HG02642 (cell line): Measurements from ENCODE around the gene PCBD1.

Source experiments
- ATAC-seq: cut with Tn5 transposase; IDR thresholded peaks from one replicate; pipeline ENCODE4 v1.9.1; 2021; ENCODE audit warnings: mild to moderate bottlenecking; ENCODE audit not compliant: unreplicated experiment, poor library complexity

Gene PCBD1

DNA sequence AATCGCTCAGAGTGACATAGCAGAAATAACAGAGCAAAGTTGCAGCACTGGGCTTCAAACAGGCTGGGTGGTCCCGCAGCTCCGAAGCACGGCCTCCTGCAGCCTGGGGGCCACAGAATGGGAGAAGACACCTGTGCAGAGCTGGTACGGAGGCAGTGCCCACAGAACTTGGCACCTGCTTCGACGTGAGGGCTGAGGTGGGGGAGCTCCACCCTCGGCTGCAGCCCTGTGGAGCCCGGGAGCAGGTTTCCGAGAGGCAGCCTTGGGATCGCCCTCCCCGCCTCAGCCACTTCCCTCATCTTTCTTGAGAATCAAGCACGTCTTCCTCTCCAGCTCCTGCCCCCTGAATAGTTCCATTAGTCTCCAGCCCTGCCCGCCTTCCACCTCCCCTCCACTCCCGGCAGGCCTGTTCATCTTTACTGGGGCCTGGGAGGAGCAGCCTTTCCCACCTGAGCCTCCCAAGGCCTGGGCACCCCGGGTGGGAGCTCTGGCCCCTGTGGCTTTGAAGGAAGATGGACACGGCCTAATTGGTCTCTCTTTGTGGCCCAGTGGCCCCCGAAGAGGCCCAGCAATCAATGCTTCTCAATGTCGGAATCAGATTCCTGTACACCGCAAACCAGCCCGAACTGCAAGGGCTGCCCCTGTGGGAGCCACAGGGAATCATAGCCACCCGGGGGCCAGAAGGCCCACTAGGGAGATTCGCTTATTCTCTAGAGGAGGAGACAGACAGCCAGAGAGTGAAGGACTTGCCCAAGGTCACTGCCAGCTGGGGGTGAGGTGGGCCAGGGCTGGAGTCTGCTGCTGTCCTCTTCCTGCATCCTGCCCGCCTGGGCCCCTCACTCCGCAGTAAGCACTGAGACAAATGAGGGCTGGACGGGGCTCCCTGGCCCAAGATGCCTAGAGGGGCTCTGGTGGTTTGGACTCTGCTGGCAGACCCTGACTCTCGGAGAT lies 17.0 kb upstream of the PCBD1 start:
- ATAC-seq: no peak

DNA sequence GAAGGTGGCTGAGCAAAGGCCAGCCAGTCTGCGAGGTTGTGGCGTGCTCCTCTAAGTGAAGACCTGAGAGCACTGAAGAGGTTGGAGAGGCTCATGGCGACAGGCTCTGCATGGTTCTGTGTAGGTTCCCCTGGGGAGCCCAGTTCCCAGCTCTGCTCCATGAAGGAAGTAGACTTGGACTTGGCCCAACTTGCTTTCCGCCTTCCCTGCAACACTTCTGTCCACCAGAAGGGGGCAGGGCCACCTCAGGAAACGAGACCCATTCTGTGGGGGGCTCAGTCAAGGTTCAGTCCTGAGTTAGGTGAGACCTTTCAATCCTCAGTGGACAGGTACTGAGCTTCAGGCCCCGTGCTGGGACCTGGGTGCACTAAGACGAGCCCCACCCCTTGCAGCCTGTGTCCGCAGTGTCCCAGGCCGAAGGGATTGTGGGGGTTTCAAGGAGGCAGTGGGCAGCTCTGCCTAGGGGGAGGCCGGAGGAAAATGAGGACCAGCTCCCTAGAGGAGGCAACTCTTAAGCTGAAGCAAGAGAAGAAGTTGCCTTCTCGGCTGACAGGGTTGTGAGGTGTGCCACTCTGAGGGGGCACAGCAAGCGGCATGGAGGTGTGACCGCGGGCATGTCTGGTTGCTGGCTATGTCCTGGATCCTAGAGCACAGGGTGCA lies 15.0 kb upstream of the PCBD1 start:
- ATAC-seq: no peak

DNA sequence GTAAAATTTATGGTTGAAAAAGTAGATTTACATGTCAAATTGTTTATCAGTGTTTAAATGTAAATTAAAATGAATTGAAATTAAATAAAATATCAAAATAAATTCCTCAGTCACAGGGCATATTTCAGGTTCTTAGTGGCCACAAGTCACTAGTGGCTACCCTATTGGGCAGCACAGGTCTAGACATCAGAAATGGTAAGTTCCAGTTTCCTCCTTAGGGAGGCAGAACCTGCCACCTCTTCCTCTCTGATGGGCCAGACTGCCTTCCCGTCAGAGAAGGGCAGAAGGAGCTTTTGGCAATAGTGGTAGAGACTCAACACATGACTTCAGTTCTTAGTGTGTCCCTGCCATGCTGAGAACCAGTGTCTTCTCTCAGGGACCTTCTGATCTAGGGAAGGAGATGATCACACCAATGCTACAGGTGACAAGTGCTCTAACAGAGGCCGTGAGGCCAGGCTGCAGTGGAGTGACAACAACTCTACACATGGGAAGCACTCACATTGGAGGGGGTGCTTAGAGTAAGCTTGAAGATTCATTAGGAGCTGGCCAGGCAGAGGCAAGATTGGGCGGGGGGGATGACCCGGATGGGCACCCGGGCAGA lies 14.4 kb upstream of the PCBD1 start:
- ATAC-seq: no peak

DNA sequence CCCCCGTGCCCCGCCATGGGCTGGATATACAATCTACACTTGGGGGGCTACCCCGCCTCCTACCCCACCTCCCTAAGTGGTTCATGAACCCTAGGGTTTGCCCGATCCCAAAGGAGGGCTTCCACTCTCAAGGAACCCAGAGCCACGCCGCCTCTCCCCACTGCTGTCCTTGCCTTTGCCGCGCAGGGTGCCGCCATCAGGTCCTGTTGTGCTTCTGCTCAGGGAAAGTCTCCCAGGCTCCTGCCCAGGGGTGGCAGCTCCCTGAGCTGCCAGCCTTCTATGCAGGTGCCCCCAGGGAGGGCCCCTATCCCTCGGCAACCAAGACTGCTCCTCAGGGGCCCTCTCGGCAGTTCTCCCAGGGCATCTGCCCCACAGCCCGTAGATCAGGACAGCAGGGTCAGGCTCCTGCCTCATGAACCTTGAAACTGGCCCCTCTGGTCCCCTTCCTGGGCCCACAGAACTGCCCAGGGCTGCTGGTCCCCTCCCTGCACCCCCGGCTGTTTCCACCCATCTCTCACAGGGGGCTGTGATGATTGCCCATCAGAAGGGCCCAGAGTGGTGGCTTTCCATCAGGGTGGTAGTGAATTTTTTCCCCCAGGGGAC lies 13.0 kb upstream of the PCBD1 start:
- ATAC-seq: no peak

DNA sequence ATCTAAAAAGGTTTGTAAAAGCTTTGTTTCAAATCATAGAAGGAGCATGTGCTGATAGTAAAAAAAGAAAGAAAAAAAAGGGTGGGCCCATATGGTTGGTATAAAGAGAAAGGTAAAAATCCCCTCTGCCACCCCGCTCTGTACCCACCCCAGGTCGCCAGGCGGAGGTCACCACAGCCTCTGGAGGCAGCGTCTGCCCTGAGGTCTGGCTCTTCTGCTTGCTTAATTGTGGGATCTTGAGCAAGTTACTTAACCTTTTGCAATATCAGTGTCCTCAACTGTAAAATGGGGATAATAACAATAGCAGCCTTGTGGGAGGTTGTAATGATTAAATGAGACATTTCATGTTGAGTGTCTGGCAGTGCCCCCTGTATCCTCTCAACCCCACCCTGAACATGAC lies 10.7 kb upstream of the PCBD1 start:
- ATAC-seq: no peak

DNA sequence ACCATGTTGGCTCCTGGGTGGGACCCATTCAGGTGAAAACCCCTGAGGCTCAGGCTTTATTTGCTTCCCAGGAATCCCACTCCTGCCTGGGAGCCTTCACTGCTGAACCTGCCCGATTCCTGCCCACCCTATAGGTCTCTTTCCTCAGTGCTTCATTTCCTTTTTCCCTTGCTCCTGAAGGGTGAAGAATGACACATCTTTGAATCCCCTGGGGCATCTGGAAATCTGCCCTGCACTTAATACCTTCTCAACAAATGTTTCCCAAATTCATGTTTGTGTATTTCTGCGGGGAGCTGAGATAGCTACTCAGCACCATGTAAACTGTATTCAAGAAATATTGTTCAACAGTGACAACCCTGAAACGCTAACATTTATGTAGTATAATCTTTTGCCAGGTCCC lies 10.3 kb upstream of the PCBD1 start:
- ATAC-seq: no peak

DNA sequence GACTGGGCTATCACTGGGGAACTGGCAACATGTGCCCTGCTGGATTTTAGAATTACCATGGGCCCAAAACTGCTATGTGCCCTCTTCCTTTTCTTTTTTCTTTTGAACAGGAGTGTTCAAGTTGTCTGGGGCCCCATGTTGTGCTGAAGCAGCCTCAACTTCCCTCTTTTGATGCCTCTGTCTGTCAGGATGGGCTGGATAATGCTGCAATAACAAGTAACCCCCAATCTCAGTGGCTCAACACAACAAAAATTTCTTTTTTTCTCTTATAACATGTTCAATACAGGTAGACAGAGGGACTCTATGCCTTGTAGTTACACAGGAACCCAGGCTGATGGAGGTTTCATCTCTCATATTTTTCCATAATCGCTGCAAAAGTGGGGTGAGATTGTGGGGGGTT lies 8.2 kb upstream of the PCBD1 start:
- ATAC-seq: no peak

DNA sequence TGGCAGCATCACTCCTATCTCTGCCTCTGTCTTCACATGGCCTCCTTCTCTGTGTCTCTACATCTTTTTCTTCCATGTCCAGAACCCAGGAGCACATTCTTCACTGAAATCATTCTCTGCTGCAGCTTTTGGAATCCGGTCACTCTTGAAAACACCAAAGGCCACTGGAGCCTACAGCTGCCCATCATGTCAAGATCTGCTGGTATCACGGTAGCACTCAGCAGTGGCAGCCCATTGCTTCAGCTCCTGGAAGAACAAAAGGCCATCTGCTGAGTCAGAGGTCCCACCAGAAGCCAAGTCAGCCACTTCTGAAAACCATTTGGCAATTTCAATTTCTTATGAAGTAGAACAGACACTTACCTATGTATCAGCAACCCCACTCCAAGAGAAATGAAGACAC lies 6.1 kb upstream of the PCBD1 start:
- no peak for ATAC-seq

DNA sequence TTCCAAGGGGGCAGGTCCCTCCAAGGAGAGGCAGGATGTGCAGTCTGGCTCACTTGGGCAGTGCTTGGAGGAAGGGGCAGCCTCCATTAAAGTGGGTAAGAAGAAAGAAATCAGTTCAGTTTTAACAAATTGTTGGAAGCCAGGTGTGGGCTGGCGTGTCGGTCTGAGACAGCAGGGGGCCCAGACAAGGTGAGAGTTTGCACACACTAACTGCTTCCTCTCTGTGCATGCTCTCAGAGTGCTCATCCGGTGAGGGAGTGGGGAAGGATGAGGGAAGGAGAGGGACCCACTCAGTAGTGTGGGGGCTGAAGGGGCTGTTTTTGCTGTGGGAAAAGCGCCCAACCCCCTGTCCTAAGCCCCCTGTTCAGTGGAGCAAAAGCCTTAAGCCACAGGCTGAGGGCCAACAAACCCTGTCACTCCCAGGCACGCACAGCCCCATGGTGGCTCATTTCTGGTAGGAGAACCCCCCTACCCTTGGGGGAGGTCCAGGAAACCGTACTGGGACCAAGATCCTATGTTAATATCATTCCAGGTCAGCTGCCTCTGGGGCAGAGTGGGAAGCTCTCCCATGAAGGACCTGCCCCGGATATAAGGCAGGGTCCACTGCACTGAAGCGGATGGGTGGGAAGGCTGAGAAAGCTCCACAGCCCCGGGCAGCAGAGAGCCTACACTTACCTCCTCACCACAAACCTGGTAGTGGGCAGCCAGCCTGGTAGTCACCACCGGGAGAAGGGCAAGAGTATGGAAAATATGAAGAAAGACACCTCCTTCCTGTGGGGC lies 5.1 kb upstream of the PCBD1 start:
- ATAC-seq: no peak

DNA sequence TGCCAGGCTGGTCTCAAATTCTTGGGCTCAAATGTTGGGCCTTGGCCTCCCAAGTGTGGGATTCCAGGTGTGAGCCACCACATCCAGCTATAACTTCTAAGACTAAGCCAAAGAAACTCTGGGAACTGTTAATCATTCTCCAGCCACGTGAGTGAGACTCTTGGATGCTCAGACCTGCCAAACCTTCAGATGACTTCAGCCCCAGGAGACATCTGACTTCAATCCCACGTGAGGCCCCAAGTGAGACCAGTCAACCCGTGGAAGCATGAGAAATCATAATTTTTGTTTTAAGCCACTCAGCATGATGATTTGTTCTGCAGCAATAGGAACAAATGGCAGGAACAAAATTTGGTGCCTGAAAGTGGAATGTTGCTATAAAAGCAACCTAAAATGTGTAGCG lies 4.3 kb upstream of the PCBD1 start:
- ATAC-seq: no peak

DNA sequence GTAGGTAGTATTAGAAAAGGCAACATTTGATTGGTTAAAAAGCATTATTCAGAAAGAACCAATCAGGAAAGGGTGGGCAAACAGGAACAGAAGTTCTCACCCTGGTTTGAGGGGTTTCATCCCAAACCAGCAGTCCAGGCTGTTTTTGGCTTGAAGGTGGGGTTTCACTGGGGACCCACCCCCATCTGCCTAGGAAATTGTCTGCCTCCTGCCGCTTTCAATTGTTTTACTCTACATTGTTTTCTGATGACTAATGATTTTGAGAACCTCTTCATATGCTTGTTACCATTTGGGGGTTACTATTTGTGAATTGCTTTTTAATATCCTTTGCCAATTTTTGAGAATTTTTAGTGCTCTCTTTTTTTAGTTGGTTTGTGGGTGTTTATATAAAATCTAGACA lies 3.3 kb upstream of the PCBD1 start:
- no peak for ATAC-seq

DNA sequence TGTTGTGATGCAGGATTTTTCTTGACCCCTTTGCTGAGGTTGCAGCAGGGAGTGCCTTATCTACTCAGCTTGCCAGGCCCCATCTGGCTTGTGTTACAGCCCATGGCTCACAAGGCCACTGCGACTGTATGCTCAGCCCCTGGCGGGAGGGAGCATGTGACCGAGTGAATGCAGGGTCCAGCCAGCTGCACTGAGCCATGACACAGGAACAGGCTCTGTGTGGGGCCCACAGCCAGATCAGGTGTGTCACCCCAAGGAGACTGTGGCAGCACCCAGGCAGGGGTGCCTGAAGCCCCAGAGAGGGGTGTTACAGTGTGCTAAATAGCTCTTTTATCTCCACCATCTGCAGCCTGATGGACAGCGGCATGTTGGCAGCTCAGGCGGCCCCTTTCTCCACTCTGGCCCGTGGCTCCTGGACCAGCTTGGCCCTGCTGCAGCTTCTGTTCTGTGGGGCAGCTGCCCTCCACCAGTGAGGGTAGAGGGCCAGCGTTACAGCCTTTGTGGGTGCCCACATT lies 2.6 kb upstream of the PCBD1 start:
- no peak for ATAC-seq

DNA sequence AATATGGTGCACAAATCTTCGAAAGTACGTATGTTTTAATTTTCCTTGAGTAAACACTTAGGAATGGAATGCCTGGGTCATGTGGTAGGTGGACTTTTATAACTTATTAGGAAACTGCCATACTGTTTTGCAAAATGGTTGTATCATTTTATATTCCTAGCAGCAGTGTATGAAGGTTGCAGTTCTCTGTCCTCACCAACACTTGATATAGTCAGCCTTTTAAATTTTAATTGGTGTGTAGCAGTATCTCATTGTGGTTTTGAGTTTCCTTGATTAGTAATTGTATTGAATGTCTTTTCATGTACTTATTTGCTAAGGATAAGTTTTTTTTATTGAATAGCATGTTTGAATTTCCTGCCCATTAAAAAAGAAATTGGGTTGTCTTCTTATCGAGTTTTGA lies 926 bp upstream of the PCBD1 start:
- no peak for ATAC-seq

DNA sequence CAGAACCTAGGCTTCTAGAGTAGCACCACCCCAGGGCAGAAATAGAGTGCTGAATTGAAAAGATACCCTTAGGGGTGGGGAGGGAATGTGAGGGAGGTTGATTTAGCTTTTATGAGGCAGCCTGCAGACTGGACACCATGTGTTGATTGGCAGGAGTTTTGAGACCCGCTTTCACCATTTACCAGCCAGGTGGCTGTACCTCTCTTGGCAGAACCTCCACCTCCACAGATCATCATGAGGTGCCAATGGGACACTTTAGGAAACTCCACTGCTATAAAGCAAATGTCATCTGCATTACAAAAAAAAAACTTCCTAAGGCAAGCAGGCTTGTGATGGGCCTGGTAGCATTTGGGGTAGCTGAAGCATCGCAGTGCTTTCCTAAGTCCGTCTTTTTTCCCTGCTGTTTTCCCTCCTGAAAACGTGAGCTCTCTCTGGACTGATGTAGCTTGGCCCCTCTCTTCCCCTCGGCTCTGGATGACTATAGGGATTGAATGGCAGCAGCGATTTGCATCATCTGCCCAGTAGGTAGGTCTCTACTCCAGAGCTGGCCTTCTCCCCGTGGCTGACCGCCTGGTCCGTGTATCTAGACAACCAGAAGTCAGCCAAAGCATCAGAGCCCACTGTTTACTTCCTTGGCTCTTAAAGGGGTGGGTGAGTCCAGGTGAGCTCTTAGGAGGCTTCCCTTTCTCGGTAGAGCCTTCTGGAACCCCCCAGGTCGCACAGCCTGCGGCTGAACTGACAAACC lies 1.3 kb downstream of the PCBD1 start:
- ATAC-seq: no peak

DNA sequence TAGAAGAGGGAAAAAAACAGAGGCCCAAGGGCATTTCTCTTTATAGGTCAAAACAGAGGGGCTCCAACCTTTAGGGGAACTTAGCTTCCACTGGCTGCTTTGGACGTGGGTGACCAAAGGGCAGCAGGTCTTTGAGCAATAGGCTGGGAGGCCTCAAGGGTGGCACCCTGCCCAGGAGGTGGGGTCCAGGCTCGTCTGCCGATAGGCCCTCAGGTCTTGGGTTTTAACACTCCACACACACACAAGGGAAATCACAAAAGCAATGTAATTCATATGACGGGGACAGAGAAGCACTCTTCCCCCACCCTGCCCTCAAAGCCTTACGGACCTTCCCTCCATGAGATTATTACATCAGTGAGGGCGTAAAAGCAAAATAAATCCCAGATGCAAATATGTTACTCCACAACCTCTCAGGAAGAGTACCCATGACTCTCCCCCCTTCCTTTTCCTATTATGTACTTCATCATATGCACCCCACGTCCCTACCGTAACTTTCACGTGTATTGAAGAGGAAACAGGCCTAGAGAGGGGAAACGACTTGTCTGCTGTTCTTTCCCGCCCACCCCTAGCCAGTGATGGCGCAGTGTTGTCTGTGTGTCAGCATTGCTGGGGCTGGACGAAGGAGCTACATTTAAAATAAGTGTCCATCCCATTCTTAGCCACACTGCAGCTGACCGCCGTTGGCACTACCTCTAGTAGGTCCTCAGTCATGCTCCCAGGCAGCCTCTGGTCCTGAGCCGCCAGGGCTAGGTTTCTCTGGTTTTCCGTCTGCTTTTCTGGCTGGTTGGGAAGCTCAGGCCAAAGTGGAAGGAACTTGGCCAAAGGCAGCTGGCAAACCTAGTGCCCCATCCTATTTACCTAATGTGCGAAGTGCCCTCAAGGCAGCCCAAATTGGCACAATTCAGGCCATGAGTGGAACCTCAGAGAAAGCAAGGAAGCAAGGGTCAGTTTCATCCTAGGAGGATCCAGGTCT lies 2.1 kb downstream of the PCBD1 start:
- ATAC-seq: no peak

DNA sequence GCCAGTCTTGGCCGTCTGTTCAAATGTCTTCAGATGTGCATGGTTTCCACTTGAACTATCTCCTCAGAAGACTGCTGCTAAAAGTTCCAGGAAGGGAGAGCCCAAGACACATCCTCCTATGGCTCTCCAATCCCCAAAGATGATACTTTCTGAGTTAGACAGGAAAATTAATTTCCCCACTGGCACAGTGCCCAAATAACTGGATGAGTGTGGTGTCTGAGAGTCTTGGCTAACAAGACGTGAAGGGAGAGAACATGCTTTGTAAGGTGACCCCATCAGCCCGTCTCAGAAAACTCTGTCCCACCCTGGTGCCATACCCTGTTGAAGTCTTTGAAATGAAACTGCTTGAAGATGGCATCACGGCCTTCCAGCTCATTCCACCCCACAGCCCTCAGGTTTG lies 2.9 kb downstream of the PCBD1 start:
- no peak for ATAC-seq

DNA sequence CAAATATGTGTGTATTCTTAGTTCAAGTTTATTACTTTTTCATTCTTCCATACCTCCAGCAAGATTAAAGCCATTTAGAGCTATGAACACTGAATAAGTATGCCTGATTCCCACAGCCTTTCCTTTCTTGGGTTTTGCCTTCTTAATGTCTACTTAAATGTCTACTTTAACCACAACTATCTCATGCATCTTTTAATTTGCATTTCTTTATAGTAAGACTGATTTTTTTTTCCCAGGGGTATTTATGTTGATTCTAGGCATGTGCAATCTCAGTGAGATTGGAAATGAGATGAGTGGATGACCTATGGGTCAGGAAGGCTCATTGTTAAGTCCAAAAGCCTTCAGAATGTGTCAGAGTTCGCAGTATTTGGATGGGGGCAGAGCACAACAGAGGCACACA lies 3.6 kb downstream of the PCBD1 start:
- no peak for ATAC-seq

DNA sequence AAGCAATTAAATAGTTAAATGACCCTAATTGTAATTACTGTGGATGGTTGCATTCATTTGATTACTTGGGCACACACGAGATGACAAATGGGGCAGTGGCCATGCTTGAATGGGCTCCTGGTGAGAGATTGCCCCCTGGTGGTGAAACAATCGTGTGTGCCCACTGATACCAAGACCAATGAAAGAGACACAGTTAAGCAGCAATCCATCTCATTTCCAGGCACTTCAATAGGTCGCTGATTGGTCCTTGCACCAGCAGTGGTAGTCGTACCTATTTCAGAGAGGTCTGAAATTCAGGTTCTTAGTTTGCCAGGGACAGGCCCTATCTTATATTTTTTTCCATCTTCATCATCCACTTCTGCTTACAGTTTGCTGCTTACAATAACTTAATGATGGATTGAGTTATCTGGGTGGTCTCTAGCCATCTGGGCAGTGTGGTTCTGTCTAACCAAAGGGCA lies 8.3 kb downstream of the PCBD1 start:
- peak; percentile 56 for ATAC-seq
